Measurements from ENCODE around the gene SELPLG. TPM values are rescaled to one million over a fixed set of nuclear protein-coding genes. Genes with fewer than 3 reads are reported as not detected.
A peak's percentile ranks its signal among the peaks of the same experiment; 100 is the strongest.
"Not testable (repeated sequence)": the region's sequence is repeated elsewhere in the genome, so short reads cannot be mapped to it uniquely, and the experiment has no call there.

The SELPLG gene
- total and polyA plus RNA-seq, 10 donors, result 23.6 to 220 (median 72.4) TPM

- Histone ChIP-seq H3K36me3 (peaks cover 0 to 13% (median 0%) of the 10 kb centered on the region in 6 donors), H3K4me1 (peaks cover 35 to 72% (median 61%) of the 10 kb centered on the region in 6 donors), H3K4me3 (peak overlapping the region in 1 of 8 donors; percentile 44), H3K9me3 (no peaks in the 10 kb centered on the region), H3K27me3 (replicated peaks in 1 of 7) (no peaks in the 10 kb centered on the region), H3K27ac (peak overlapping the region; percentile 30 to 90 (median 87))
- intact Hi-C loops (cut with DNase I; ENCODE audit: low total_unique reads), result loop anchor here (5.0 to 10.0 kb wide), 5 partner anchors 70 to 430 kb away; partner anchors contain the start of genes ALKBH2, CORO1C, ISCU and SART3
- peak in 1 of 3 donors; percentile 88 for TF ChIP-seq POLR2AphosphoS5 (IDR thresholded peaks at IDR 0.05)
- no peak for TF ChIP-seq POLR2A (IDR thresholded peaks at IDR 0.05)
- TF ChIP-seq CTCF (IDR thresholded peaks at IDR 0.05 in 8 of 11, conservative IDR thresholded peaks at IDR 0.05 in 3 of 11), result peak; percentile 87 to 99 (median 95)
- WGBS, 5 donors, result 2 to 11% (median 8%) methylated on average over 5 of the region's 5 CpGs
- DNase-seq, result peak; percentile 90
These were observed 30.9 kb upstream of the SELPLG start for GRCh38 chr12:108664338-108665258.

GRCh38 chr12:108663324-108664015 lies 29.8 kb upstream of the SELPLG start:
- 96 to 99% (median 97%) methylated on average over 4 of the region's 4 CpGs for WGBS, 5 donors
- peaks cover 35 to 67% (median 57%) of the 10 kb centered on the region in 6 donors for H3K4me1 ChIP-seq
- TF ChIP-seq CTCF (IDR thresholded peaks at IDR 0.05 in 8 of 11, conservative IDR thresholded peaks at IDR 0.05 in 3 of 11) (no peak), POLR2A (IDR thresholded peaks at IDR 0.05) (no peak), POLR2AphosphoS5 (IDR thresholded peaks at IDR 0.05) (no peak)
- peak overlapping the region; percentile 30 to 90 (median 87) for H3K27ac ChIP-seq
- H3K36me3 ChIP-seq, result peaks cover 0 to 23% (median 1%) of the 10 kb centered on the region in 6 donors
- no peak for DNase-seq
- no peaks in the 10 kb centered on the region for H3K27me3 ChIP-seq (replicated peaks in 1 of 7)
- peak overlapping the region in 1 of 8 donors; percentile 44 for H3K4me3 ChIP-seq
- H3K9me3 ChIP-seq, result no peaks in the 10 kb centered on the region
- intact Hi-C loops (cut with DNase I; ENCODE audit: low total_unique reads), result loop anchor here (5.0 to 10.0 kb wide), 4 partner anchors 71 to 431 kb away; partner anchors contain the start of genes ALKBH2, CORO1C, ISCU and SART3

GRCh38 chr12:108658115-108658514 lies 24.4 kb upstream of the SELPLG start:
- Histone ChIP-seq H3K4me1 (peaks cover 0 to 30% (median 9%) of the 10 kb centered on the region in 6 donors), H3K36me3 (peaks cover 0 to 57% (median 13%) of the 10 kb centered on the region in 6 donors)
- H3K27ac ChIP-seq; intact Hi-C loops (cut with DNase I; ENCODE audit: low total_unique reads); H3K9me3 ChIP-seq; H3K4me3 ChIP-seq; DNase-seq; H3K27me3 ChIP-seq (replicated peaks in 1 of 7): not testable (repeated sequence)
- WGBS, 5 donors, result 94 to 99% (median 97%) methylated on average over 4 of the region's 4 CpGs

GRCh38 chr12:108657130-108657745 lies 23.5 kb upstream of the SELPLG start:
- Histone ChIP-seq H3K4me1 (peaks cover 0 to 36% (median 9%) of the 10 kb centered on the region in 6 donors), H3K27ac (peak overlapping the region in 2 of 8 donors; percentile 0 to 13), H3K4me3 (no peak overlapping the region), H3K27me3 (replicated peaks in 1 of 7) (no peaks in the 10 kb centered on the region), H3K9me3 (no peaks in the 10 kb centered on the region), H3K36me3 (peaks cover 0 to 66% (median 16%) of the 10 kb centered on the region in 6 donors)
- intact Hi-C loops (cut with DNase I; ENCODE audit: low total_unique reads), result no loop called here
- TF ChIP-seq POLR2A (IDR thresholded peaks at IDR 0.05) (no peak), CTCF (IDR thresholded peaks at IDR 0.05 in 8 of 11, conservative IDR thresholded peaks at IDR 0.05 in 3 of 11) (no peak), POLR2AphosphoS5 (IDR thresholded peaks at IDR 0.05) (no peak)
- WGBS, 5 donors, result 86 to 98% (median 96%) methylated on average over 10 of the region's 10 CpGs
- DNase-seq, result no peak

- H3K4me3 ChIP-seq; H3K9me3 ChIP-seq; H3K27me3 ChIP-seq (replicated peaks in 1 of 7); intact Hi-C loops (cut with DNase I; ENCODE audit: low total_unique reads): not testable (repeated sequence)
- Histone ChIP-seq H3K4me1 (peaks cover 0 to 38% (median 9%) of the 10 kb centered on the region in 6 donors), H3K36me3 (peaks cover 0 to 68% (median 20%) of the 10 kb centered on the region in 6 donors), H3K27ac (peak overlapping the region in 1 of 8 donors; percentile 14)
- WGBS, 5 donors, result 93 to 97% (median 96%) methylated on average over 8 to 24 of the region's 24 CpGs
- peak; percentile 59 for DNase-seq
These were observed 22.6 kb upstream of the SELPLG start for GRCh38 chr12:108656247-108656646.

GRCh38 chr12:108655812-108656175 lies 22.1 kb upstream of the SELPLG start:
- H3K27ac ChIP-seq; intact Hi-C loops (cut with DNase I; ENCODE audit: low total_unique reads); H3K9me3 ChIP-seq; H3K4me3 ChIP-seq; DNase-seq; H3K27me3 ChIP-seq (replicated peaks in 1 of 7): not testable (repeated sequence)
- Histone ChIP-seq H3K4me1 (peaks cover 0 to 38% (median 9%) of the 10 kb centered on the region in 6 donors), H3K36me3 (peaks cover 0 to 73% (median 23%) of the 10 kb centered on the region in 6 donors)
- WGBS, 5 donors, result 80 to 100% (median 92%) methylated on average over 1 to 19 of the region's 28 CpGs

Data from spleen (tissue), 11 donors.